HepG2 (cell line): ENCODE results near the gene ADSS1. TPM values are rescaled to one million over a fixed set of nuclear protein-coding genes. Genes with fewer than 3 reads are reported as not detected.

Experiments
- ATF5 ChIP-seq: sonication (generic); formaldehyde crosslinking; IDR thresholded peaks from 2 replicates; pipeline ENCODE4 v1.4.0; 2020; ENCODE audit warnings: mild to moderate bottlenecking, low read depth, missing genetic modification reagents
- ETV5 ChIP-seq: IDR thresholded peaks from 2 replicates; pipeline ENCODE4 v1.6.1; 2018; ENCODE audit warnings: missing biosample characterization, missing genetic modification reagents, inconsistent platforms, borderline replicate concordance
- FLYWCH1 ChIP-seq: sonication (generic); formaldehyde crosslinking; IDR thresholded peaks from 2 replicates; pipeline ENCODE4 v1.8.1; 2023; ENCODE audit warnings: mild to moderate bottlenecking, missing genetic modification reagents
- HDAC6 ChIP-seq: fragments of 200-600 bp; sonication (generic); IDR thresholded peaks from 2 replicates; pipeline ENCODE4 v1.7.0; 2017; ENCODE audit warnings: mild to moderate bottlenecking, antibody characterized with exemption, low read length, low read depth
- HES4 ChIP-seq: sonication (generic); formaldehyde crosslinking; IDR thresholded peaks from 2 replicates; pipeline ENCODE4 v1.9.0; 2021; ENCODE audit warnings: mild to moderate bottlenecking, missing genetic modification reagents, borderline replicate concordance
- HIVEP1 ChIP-seq: sonication (generic); formaldehyde crosslinking; IDR thresholded peaks from 2 replicates; pipeline ENCODE4 v1.4.0; 2020; ENCODE audit warnings: mild to moderate bottlenecking, missing genetic modification reagents
- HOXA9 ChIP-seq: sonication (generic); formaldehyde crosslinking; IDR thresholded peaks from 2 replicates; pipeline ENCODE4 v1.8.1; 2022; ENCODE audit warnings: missing genetic modification reagents, mild to moderate bottlenecking, moderate library complexity, borderline replicate concordance
- NFIC ChIP-seq: IDR thresholded peaks from 2 replicates; pipeline ENCODE4 v1.6.1; 2012; ENCODE audit warnings: mild to moderate bottlenecking, low read length, inconsistent platforms
- SOX13 ChIP-seq, 3 experiments: fragments of 450-650 bp in 1 of 3; sonication (generic) in 1 of 3; formaldehyde crosslinking in 1 of 3; IDR thresholded peaks in 2 of 3; conservative IDR thresholded peaks in 1 of 3; 2 replicates each; pipeline versions ENCODE4 v1.5.0 to v1.6.1; 2016 to 2020; ENCODE audit warnings: antibody characterized with exemption in 1 of 3, mild to moderate bottlenecking in 1 of 3, missing compliant biosample characterization in 1 of 3, missing genetic modification reagents in 1 of 3, moderate library complexity in 1 of 3
- SYNCRIP ChIP-seq: fragments of 200-400 bp; formaldehyde crosslinking; IDR thresholded peaks from 2 replicates; pipeline ENCODE4 v1.6.1; 2018; ENCODE audit warnings: mild to moderate bottlenecking, low read depth, low read length; ENCODE audit not compliant: insufficient read depth
- TRAFD1 ChIP-seq: sonication (generic); formaldehyde crosslinking; IDR thresholded peaks from 2 replicates; pipeline ENCODE4 v1.5.1; 2020; ENCODE audit warnings: missing genetic modification reagents, mild to moderate bottlenecking, borderline replicate concordance
- YEATS2 ChIP-seq: sonication (generic); formaldehyde crosslinking; IDR thresholded peaks from 2 replicates; pipeline ENCODE4 v1.4.0; 2020; ENCODE audit warnings: missing genetic modification reagents, borderline replicate concordance
- ZNF12 ChIP-seq: sonication (generic); formaldehyde crosslinking; IDR thresholded peaks from 2 replicates; pipeline ENCODE4 v1.5.0; 2020; ENCODE audit warnings: missing genetic modification reagents
- ZNF20 ChIP-seq: sonication (generic); formaldehyde crosslinking; IDR thresholded peaks from 2 replicates; pipeline ENCODE4 v1.4.0; 2020; ENCODE audit warnings: mild to moderate bottlenecking, moderate library complexity, missing genetic modification reagents
- ZNF781 ChIP-seq: sonication (generic); formaldehyde crosslinking; IDR thresholded peaks from 2 replicates; pipeline ENCODE4 v1.5.1; 2020; ENCODE audit warnings: borderline replicate concordance, mild to moderate bottlenecking, missing genetic modification reagents; ENCODE audit errors: not compliant biosample characterization
- ZNF841 ChIP-seq: sonication (generic); formaldehyde crosslinking; IDR thresholded peaks from 2 replicates; pipeline ENCODE4 v1.8.1; 2023; ENCODE audit warnings: missing genetic modification reagents, borderline replicate concordance
- polyA plus RNA-seq, 8 experiments: library from polyadenylated mRNA; depleted of rRNA in 3 of 8; stranded (reverse) in 7 of 8; unstranded in 1 of 8; fragments of >200 nt; fragmentation: Illumina TruSeq in 4 of 8; extraction: Trizol in 4 of 8; gene quantifications; 2 replicates each; pipeline versions ENCODE4 v1.2.1 to v1.2.3, GENCODE V29; 2011 to 2016; ENCODE audit warnings: low read depth in 4 of 8, missing spikeins in 1 of 8, mixed read lengths in 1 of 8; ENCODE audit not compliant: insufficient read depth in 1 of 8
- total RNA-seq, 5 experiments: library from RNA; depleted of rRNA; stranded (reverse); fragments of >200 nt; fragmentation: Illumina TruSeq; extraction: Trizol; gene quantifications; 2 replicates each; pipeline ENCODE4 v1.2.3, GENCODE V29; 2016; ENCODE audit warnings: low read depth in 1 of 5
- TF ChIP-seq, protein P1 (sequence below): sonication (generic); formaldehyde crosslinking; IDR thresholded peaks from 2 replicates; pipeline ENCODE4 v1.8.0; 2022; ENCODE audit warnings: mild to moderate bottlenecking, missing genetic modification reagents, borderline replicate concordance
- TF ChIP-seq, protein P2 (sequence below): IDR thresholded peaks from 2 replicates; pipeline ENCODE4 v1.6.1; 2018; ENCODE audit warnings: missing genetic modification reagents, mild to moderate bottlenecking, missing compliant biosample characterization
- TF ChIP-seq, protein P3 (sequence below): sonication (generic); formaldehyde crosslinking; IDR thresholded peaks from 2 replicates; pipeline ENCODE4 v1.4.0; 2020; ENCODE audit warnings: missing genetic modification reagents

Gene ADSS1
- total and polyA plus RNA-seq, 2 of the 13 experiments (the other 11 are each of a cell fraction or from before 2014, with no cell fraction given), result 1.0 to 36.7 TPM

DNA sequence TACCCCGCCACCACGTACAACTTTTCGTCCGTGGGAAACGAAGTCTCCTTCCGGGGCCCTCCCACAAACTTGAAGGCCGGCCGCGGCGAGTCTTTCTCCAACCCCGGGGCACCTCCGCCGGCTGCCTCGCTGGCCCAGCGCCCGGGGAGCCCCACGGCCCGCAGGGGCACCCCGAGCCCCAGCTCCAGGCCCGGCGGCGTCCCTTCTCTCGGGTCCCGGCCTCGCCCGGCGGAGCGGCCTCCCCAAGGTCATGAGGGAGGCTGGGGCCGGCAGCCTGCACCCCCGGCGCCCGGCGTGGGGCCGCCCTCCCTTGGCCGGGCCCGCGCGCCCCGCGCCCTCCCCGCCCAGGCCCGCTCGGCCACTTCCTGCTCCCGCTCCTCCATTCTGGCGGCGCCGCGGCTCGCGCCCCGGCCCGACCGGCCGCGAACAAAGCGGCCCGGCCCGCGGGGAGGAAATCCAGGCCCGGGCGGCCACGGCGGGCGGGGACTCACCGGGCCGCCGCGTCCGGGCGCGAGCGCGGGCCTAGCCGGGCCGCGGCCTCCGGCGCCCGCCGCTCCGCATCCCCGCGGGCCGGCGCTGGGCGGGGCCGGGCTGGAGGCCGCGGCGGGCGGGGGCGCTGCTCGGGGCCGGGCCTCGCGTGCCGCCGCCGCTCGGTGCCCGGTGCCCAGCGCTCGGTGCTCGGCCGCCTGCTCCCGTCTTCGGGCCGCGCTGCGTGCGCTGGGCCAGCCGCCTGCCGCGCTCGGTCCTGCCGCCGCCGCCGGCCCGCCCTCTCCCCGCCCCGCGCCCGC is 71.2 kb downstream of the ADSS1 start, which contains the start of gene AKT1 (continued):
- TF ChIP-seq, protein P1, sequence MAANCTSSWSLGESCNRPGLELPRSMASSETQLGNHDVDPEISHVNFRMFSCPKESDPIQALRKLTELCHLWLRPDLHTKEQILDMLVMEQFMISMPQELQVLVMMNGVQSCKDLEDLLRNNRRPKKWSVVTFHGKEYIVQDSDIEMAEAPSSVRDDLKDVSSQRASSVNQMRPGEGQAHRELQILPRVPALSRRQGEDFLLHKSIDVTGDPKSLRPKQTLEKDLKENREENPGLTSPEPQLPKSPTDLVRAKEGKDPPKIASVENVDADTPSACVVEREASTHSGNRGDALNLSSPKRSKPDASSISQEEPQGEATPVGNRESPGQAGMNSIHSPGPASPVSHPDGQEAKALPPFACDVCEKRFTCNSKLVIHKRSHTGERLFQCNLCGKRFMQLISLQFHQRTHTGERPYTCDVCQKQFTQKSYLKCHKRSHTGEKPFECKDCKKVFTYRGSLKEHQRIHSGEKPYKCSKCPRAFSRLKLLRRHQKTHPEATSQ, result no peak
- TF ChIP-seq HES4 (CRISPR knock-in tag) (no peak), ZNF20 (no peak), ATF5 (CRISPR knock-in tag) (no peak), ZNF12 (CRISPR knock-in tag) (no peak), ETV5 (CRISPR knock-in tag) (no peak), TRAFD1 (CRISPR knock-in tag) (no peak), NFIC (no peak), YEATS2 (no peak), FLYWCH1 (no peak), SYNCRIP (no peak), ZNF781 (CRISPR knock-in tag) (no peak), HIVEP1 (CRISPR knock-in tag) (no peak), HOXA9 (CRISPR knock-in tag) (no peak), ZNF841 (CRISPR knock-in tag) (no peak), SOX13 (IDR thresholded peaks at IDR 0.05) (no peak), SOX13 (CRISPR knock-in tag; conservative IDR thresholded peaks at IDR 0.05 in 1 of 2, IDR thresholded peaks at IDR 0.05 in 1 of 2) (no peak), HDAC6 (no peak)
- TF ChIP-seq, protein P2, sequence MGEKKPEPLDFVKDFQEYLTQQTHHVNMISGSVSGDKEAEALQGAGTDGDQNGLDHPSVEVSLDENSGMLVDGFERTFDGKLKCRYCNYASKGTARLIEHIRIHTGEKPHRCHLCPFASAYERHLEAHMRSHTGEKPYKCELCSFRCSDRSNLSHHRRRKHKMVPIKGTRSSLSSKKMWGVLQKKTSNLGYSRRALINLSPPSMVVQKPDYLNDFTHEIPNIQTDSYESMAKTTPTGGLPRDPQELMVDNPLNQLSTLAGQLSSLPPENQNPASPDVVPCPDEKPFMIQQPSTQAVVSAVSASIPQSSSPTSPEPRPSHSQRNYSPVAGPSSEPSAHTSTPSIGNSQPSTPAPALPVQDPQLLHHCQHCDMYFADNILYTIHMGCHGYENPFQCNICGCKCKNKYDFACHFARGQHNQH (CRISPR knock-in tag), result no peak
- TF ChIP-seq, protein P3, sequence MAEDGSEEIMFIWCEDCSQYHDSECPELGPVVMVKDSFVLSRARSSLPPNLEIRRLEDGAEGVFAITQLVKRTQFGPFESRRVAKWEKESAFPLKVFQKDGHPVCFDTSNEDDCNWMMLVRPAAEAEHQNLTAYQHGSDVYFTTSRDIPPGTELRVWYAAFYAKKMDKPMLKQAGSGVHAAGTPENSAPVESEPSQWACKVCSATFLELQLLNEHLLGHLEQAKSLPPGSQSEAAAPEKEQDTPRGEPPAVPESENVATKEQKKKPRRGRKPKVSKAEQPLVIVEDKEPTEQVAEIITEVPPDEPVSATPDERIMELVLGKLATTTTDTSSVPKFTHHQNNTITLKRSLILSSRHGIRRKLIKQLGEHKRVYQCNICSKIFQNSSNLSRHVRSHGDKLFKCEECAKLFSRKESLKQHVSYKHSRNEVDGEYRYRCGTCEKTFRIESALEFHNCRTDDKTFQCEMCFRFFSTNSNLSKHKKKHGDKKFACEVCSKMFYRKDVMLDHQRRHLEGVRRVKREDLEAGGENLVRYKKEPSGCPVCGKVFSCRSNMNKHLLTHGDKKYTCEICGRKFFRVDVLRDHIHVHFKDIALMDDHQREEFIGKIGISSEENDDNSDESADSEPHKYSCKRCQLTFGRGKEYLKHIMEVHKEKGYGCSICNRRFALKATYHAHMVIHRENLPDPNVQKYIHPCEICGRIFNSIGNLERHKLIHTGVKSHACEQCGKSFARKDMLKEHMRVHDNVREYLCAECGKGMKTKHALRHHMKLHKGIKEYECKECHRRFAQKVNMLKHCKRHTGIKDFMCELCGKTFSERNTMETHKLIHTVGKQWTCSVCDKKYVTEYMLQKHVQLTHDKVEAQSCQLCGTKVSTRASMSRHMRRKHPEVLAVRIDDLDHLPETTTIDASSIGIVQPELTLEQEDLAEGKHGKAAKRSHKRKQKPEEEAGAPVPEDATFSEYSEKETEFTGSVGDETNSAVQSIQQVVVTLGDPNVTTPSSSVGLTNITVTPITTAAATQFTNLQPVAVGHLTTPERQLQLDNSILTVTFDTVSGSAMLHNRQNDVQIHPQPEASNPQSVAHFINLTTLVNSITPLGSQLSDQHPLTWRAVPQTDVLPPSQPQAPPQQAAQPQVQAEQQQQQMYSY (CRISPR knock-in tag), result no peak
